Measurements from ENCODE around the gene ZAR1L. TPM values are rescaled to one million over a fixed set of nuclear protein-coding genes. Genes with fewer than 3 reads are reported as not detected.

The ZAR1L gene
- total and polyA plus RNA-seq, 2 experiments from 2014 or later: not detected

DNA sequence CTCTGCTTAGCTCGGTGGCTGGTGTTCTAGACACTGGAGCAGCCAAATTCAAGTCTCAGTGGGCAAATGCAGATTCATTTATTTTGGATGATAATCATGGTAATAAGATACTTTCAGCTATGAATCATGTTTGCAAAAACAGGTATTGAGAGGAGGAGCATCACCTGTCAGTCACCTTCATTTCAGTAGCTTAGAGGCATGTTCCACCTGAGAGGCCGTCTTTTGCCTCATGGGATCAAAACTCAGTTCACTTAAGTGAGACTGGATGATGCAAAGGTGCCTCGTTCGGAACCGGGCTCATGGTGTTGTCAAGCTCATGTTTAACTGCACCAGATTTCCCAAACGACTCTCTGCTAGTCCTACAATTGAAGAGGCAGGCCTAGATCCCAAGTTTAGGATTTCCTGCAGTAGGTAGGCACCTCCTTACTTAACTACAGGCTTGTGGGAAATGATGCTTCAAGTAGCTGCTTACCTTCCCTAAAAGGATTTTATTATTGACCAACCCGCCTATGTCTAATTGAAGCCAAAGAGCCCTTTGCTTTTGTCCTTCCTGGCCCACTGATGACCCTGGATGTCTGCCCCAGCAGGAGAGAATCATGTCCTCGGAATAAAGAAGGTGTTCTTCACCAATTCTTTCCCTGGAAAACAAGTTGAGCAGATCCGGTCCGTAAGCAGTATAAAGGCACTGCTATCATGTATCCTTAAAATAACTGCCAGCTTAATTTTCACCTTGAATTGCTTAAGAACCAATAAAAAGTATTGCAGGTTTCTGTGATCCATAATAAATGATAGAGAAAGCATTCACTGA is 60.0 kb downstream of the ZAR1L start:
- Histone ChIP-seq H3K4me2 (ENCODE audit: unreplicated experiment) (no peak overlapping the region), H3K36me3 (ENCODE audit: low read depth) (no peaks in the 10 kb centered on the region), H3K79me2 (ENCODE audit: insufficient read depth) (no peaks in the 10 kb centered on the region), H3K4me1 (ENCODE audit: insufficient read depth) (no peaks in the 10 kb centered on the region), H2AFZ (no peak overlapping the region), H3K9me3 (ENCODE audit: low read depth) (no peaks in the 10 kb centered on the region), H4K20me1 (ENCODE audit: insufficient read depth) (no peaks in the 10 kb centered on the region), H3K27ac (no peak overlapping the region), H3K9me2 (ENCODE audit: insufficient read depth) (no peaks in the 10 kb centered on the region), H3K4me3 (no peak overlapping the region), H3K27me3 (replicated peaks; ENCODE audit: insufficient read depth) (no peaks in the 10 kb centered on the region), H3K9ac (no peak overlapping the region), H3F3A (ENCODE audit: insufficient read depth) (no peaks in the 10 kb centered on the region)
- no peak for TF ChIP-seq EZH2phosphoT487 (IDR thresholded peaks at IDR 0.05; ENCODE audit: insufficient read depth, low read depth)
- TF ChIP-seq EZH2 (IDR thresholded peaks at IDR 0.05; ENCODE audit: insufficient read depth, poor library complexity, severe bottlenecking): no peak
- WGBS, 2 experiments (ENCODE audit: low coverage in 1 of 2, low lambda C conversion rate in 2 of 2, missing lambda C conversion rate in 2 of 2): 90 to 93% methylated on average over 10 of the region's 10 CpGs
- in situ Hi-C loops (cut with MboI): no loop called here
- no peak for DNase-seq

DNA sequence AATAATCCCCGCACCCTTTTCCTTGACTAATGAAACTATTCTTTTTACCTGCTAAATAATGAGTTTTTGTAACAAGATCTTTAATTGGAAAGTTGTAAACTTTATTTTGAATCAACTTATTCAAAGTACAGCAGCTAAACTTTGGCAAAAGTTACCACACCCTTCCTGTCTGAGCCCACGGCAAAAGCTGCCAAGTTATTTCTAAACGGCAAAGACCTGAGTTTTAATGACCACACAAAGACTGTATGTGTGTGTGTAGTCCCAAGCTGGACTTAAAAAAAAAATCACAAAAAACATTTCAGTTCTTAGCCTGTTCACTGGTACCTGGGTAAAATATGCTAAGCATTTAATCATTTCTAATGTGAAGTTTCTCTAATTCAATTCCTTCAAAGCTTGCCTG is 60.7 kb downstream of the ZAR1L start:
- TF ChIP-seq EZH2 (IDR thresholded peaks at IDR 0.05; ENCODE audit: insufficient read depth, poor library complexity, severe bottlenecking) (no peak), EZH2phosphoT487 (IDR thresholded peaks at IDR 0.05; ENCODE audit: insufficient read depth, low read depth) (no peak)
- Histone ChIP-seq H3K4me2 (ENCODE audit: unreplicated experiment) (no peak overlapping the region), H3K27me3 (replicated peaks; ENCODE audit: insufficient read depth) (no peaks in the 10 kb centered on the region), H3K4me3 (no peak overlapping the region), H3K9me3 (ENCODE audit: low read depth) (no peaks in the 10 kb centered on the region), H3K4me1 (ENCODE audit: insufficient read depth) (no peaks in the 10 kb centered on the region), H3K36me3 (ENCODE audit: low read depth) (no peaks in the 10 kb centered on the region), H3K9ac (no peak overlapping the region), H4K20me1 (ENCODE audit: insufficient read depth) (no peaks in the 10 kb centered on the region), H3F3A (ENCODE audit: insufficient read depth) (no peaks in the 10 kb centered on the region), H2AFZ (no peak overlapping the region), H3K79me2 (ENCODE audit: insufficient read depth) (no peaks in the 10 kb centered on the region), H3K27ac (no peak overlapping the region), H3K9me2 (ENCODE audit: insufficient read depth) (no peaks in the 10 kb centered on the region)
- 47 to 48% methylated on average over 3 of the region's 3 CpGs for WGBS, 2 experiments (ENCODE audit: low coverage in 1 of 2, low lambda C conversion rate in 2 of 2, missing lambda C conversion rate in 2 of 2)
- DNase-seq: peak; percentile 19
- in situ Hi-C loops (cut with MboI): no loop called here

DNA sequence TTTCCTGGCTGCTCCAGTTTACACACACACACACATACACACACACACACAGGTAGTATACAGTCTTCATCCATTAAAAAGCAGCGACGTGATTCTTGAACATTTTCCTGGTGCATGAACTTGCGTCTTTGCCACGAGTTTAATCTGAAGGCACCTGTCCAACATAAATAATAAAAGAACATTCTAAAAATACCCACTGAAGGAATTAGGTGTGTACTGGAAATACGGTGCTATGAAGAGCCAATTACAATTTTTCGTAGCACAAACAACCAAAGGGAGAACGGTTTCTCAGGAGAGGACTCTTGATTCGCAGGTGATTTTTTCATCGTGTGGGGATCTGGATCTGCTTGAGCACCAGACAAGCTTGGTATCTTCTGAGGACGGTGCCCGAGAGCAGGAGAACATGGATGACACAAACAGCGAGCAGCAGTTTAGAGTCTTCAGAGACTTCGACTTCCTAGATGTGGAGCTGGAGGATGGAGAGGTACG is 61.2 kb downstream of the ZAR1L start:
- no peaks in the 10 kb centered on the region for H3K27me3 ChIP-seq (replicated peaks; ENCODE audit: insufficient read depth)
- no peak overlapping the region for H2AFZ ChIP-seq
- no peak for TF ChIP-seq EZH2phosphoT487 (IDR thresholded peaks at IDR 0.05; ENCODE audit: insufficient read depth, low read depth)
- no peak for TF ChIP-seq EZH2 (IDR thresholded peaks at IDR 0.05; ENCODE audit: insufficient read depth, poor library complexity, severe bottlenecking)
- H3K79me2 ChIP-seq (ENCODE audit: insufficient read depth): no peaks in the 10 kb centered on the region
- DNase-seq: no peak
- no peak overlapping the region for H3K9ac ChIP-seq
- WGBS, 2 experiments (ENCODE audit: low coverage in 1 of 2, low lambda C conversion rate in 2 of 2, missing lambda C conversion rate in 2 of 2): 88% methylated on average over 14 of the region's 14 CpGs
- no peaks in the 10 kb centered on the region for H3K9me3 ChIP-seq (ENCODE audit: low read depth)
- no peaks in the 10 kb centered on the region for H3K4me1 ChIP-seq (ENCODE audit: insufficient read depth)
- no peaks in the 10 kb centered on the region for H3F3A ChIP-seq (ENCODE audit: insufficient read depth)
- H3K4me2 ChIP-seq (ENCODE audit: unreplicated experiment): no peak overlapping the region
- no peaks in the 10 kb centered on the region for H4K20me1 ChIP-seq (ENCODE audit: insufficient read depth)
- no peaks in the 10 kb centered on the region for H3K9me2 ChIP-seq (ENCODE audit: insufficient read depth)
- in situ Hi-C loops (cut with MboI): no loop called here
- no peak overlapping the region for H3K27ac ChIP-seq
- no peak overlapping the region for H3K4me3 ChIP-seq
- H3K36me3 ChIP-seq (ENCODE audit: low read depth): no peaks in the 10 kb centered on the region

Other genes starting within 250 kb of the ZAR1L start
- gene BRCA2, start 145 bp upstream of the ZAR1L start, total RNA-seq (2014; rRNA removed; shearing (Covaris generic)): 3.7 and 10.0 TPM in 2 replicates
- 4.0 and 5.3 TPM in 2 replicates for gene BRCA2, start 145 bp upstream of the ZAR1L start, polyA plus RNA-seq (2016; fragmentation: Nextera tagmentation; extraction: Ambion mirVana)
- gene N4BP2L1, start 112.8 kb upstream of the ZAR1L start, total RNA-seq (2014; rRNA removed; shearing (Covaris generic)): 1.1 and 1.2 TPM in 2 replicates
- 0.80 and 1.4 TPM in 2 replicates for gene N4BP2L1, start 112.8 kb upstream of the ZAR1L start, polyA plus RNA-seq (2016; fragmentation: Nextera tagmentation; extraction: Ambion mirVana)
- 70.1 and 70.3 TPM in 2 replicates for gene N4BP2L2, start 223.4 kb upstream of the ZAR1L start, total RNA-seq (2014; rRNA removed; shearing (Covaris generic))
- 68.3 and 89.4 TPM in 2 replicates for gene N4BP2L2, start 223.4 kb upstream of the ZAR1L start, polyA plus RNA-seq (2016; fragmentation: Nextera tagmentation; extraction: Ambion mirVana)